Measurements from ENCODE around the gene RGS16. TPM values are rescaled to one million over a fixed set of nuclear protein-coding genes. Genes with fewer than 3 reads are reported as not detected.

The RGS16 gene
- total and polyA plus RNA-seq, 2 of the 13 experiments (the other 11 are each of a cell fraction or from before 2014, with no cell fraction given) = not detected

GRCh38 chr1:182567629-182568028 is 36.6 kb downstream of the RGS16 start:
- in situ Hi-C loops (cut with HindIII; ENCODE audit: extremely low pct_ligation_motif_present, low pct_unique_long_range_greater_than_20kb) (no loop called here), intact Hi-C loops (cut with micrococcal nuclease; ENCODE audit: unreplicated experiment) (no loop called here)
- H3K36me3 ChIP-seq (replicated peaks in 1 of 2; ENCODE audit: control insufficient read depth in 1 of 2, insufficient read depth in 2 of 2, low read length in 2 of 2) = no peaks in the 10 kb centered on the region
- no peak overlapping the region for H3K4me3 ChIP-seq (replicated peaks in 1 of 3; ENCODE audit: insufficient read depth in 1 of 3, low read depth in 2 of 3, low read length in 3 of 3)
- BruUV-seq (replicated peaks) = no TSS peak
- POLR2A ChIA-PET = no interaction called here
- no peaks in the 10 kb centered on the region for H3K27me3 ChIP-seq (ENCODE audit: control insufficient read depth in 1 of 2, insufficient read depth in 2 of 2, low read length in 2 of 2)
- FAIRE-seq (no peak), ATAC-seq (no peak), DNase-seq (ENCODE audit: low spot score) (no peak)
- CTCF ChIA-PET (ENCODE audit: low intra/inter-chr PET ratio, low total read pairs) = no interaction called here
- H3K79me2 ChIP-seq (ENCODE audit: insufficient read depth, low read length) = no peaks in the 10 kb centered on the region
- H3K9ac ChIP-seq (ENCODE audit: insufficient read depth, low read depth, low read length) = no peak overlapping the region
- H3K4me1 ChIP-seq (ENCODE audit: insufficient read depth, low read length) = no peaks in the 10 kb centered on the region
- H3K27ac ChIP-seq (ENCODE audit: extremely low read length, insufficient read depth, low read length) = no peak overlapping the region
- H3K9me3 ChIP-seq (ENCODE audit: low read length) = no peaks in the 10 kb centered on the region
- no peak overlapping the region for H3K4me2 ChIP-seq (ENCODE audit: low read depth, low read length)
- WGBS (ENCODE audit: low lambda C conversion rate) = 61% methylated on average over 5 of the region's 5 CpGs
- H2AFZ ChIP-seq (ENCODE audit: low read length) = no peak overlapping the region
- H4K20me1 ChIP-seq (ENCODE audit: insufficient read depth, low read length) = no peaks in the 10 kb centered on the region
- TF ChIP-seq NONO (IDR thresholded peaks at IDR 0.05) (no peak), NONO (CRISPR knock-in tag; conservative IDR thresholded peaks at IDR 0.05) (no peak), JUNB (CRISPR knock-in tag; IDR thresholded peaks at IDR 0.05; ENCODE audit: borderline replicate concordance) (no peak), NKX3-1 (CRISPR knock-in tag; IDR thresholded peaks at IDR 0.05) (no peak), ZNF891 (CRISPR knock-in tag; IDR thresholded peaks at IDR 0.05) (no peak), ATF6 (CRISPR knock-in tag; conservative IDR thresholded peaks at IDR 0.05) (no peak), GPN1 (CRISPR knock-in tag; IDR thresholded peaks at IDR 0.05; ENCODE audit: borderline replicate concordance) (no peak), RBM22 (optimal IDR thresholded peaks at IDR 0.05; ENCODE audit: low read length) (no peak), GTF2F1 (IDR thresholded peaks at IDR 0.05; ENCODE audit: low read length) (no peak), CREB1 (IDR thresholded peaks at IDR 0.05) (no peak), CREB1 (CRISPR knock-in tag; IDR thresholded peaks at IDR 0.05) (no peak), ZNF879 (CRISPR knock-in tag; IDR thresholded peaks at IDR 0.05) (no peak), HOXD1 (CRISPR knock-in tag; IDR thresholded peaks at IDR 0.05) (no peak), MAFF (IDR thresholded peaks at IDR 0.05; ENCODE audit: low read depth, low read length) (no peak), ZNF629 (CRISPR knock-in tag; conservative IDR thresholded peaks at IDR 0.05) (no peak)
- TF ChIP-seq, protein P1, sequence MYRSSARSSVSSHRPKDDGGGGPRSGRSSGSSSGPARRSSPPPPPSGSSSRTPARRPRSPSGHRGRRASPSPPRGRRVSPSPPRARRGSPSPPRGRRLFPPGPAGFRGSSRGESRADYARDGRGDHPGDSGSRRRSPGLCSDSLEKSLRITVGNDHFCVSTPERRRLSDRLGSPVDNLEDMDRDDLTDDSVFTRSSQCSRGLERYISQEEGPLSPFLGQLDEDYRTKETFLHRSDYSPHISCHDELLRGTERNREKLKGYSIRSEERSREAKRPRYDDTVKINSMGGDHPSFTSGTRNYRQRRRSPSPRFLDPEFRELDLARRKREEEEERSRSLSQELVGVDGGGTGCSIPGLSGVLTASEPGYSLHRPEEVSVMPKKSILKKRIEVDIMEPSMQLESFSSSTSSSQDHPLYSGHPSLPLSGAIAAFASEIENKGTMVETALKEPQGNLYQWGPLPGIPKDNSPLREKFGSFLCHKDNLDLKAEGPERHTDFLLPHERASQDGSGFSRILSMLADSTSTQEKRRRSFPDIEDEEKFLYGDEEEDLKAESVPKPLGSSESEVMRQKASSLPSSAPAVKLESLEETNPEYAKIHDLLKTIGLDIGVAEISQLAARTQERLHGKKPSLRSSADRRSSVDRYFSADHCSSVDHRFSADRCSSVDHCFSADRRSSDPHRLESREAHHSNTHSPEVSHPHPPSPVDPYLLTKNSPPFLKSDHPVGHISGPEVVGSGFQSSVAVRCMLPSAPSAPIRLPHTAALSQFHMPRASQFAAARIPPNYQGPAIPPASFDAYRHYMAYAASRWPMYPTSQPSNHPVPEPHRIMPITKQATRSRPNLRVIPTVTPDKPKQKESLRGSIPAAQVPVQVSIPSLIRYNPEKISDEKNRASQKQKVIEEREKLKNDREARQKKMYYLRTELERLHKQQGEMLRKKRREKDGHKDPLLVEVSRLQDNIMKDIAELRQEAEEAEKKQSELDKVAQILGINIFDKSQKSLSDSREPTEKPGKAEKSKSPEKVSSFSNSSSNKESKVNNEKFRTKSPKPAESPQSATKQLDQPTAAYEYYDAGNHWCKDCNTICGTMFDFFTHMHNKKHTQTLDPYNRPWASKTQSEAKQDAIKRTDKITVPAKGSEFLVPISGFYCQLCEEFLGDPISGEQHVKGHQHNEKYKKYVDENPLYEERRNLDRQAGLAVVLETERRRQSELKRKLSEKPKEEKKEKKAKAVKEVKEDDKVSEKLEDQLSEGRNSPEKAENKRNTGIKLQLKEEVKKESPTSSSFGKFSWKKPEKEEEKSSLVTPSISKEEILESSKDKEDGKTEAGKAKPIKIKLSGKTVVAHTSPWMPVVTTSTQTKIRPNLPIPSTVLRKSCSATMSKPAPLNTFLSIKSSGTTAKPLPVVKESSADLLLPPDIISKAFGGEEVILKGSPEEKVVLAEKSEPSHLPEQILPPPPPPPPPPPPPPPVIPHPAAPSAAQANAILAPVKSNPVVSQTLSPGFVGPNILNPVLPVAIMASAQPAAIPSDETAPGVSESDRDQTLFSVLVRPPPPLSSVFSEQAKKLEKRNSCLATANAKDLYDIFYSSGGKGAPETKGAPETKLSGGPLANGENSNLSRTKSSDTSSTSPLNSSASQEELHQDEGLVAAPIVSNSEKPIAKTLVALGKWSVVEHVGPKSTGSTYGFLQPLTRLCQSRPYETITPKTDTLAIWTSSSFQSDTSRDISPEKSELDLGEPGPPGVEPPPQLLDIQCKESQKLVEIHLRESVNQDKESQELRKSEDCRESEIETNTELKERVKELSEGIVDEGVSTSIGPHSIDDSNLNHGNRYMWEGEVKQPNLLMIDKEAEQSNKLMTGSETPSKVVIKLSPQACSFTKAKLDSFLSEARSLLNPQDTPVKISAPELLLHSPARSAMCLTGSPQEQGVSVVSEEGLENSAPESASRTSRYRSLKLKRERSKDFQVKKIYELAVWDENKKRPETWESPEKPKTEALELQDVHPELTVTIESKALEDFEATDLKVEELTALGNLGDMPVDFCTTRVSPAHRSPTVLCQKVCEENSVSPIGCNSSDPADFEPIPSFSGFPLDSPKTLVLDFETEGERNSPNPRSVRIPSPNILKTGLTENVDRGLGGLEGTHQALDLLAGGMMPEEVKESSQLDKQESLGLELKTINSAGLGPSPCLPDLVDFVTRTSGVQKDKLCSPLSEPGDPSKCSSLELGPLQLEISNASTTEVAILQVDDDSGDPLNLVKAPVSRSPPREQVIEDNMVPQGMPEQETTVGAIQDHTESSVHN (CRISPR knock-in tag; IDR thresholded peaks at IDR 0.05) = no peak
- TF ChIP-seq, protein P2, sequence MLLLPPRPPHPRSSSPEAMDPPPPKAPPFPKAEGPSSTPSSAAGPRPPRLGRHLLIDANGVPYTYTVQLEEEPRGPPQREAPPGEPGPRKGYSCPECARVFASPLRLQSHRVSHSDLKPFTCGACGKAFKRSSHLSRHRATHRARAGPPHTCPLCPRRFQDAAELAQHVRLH (CRISPR knock-in tag; IDR thresholded peaks at IDR 0.05; ENCODE audit: borderline replicate concordance, low read depth) = no peak
- TF ChIP-seq, protein P3, sequence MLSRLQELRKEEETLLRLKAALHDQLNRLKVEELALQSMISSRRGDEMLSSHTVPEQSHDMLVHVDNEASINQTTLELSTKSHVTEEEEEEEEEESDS (CRISPR knock-in tag; IDR thresholded peaks at IDR 0.05; ENCODE audit: borderline replicate concordance) = no peak
